Measurements from ENCODE around the gene SLCO1C1.

The SLCO1C1 gene

GRCh38 chr12:20695232-20695631, at the start of gene SLCO1C1:
TSS of gene SLCO1C1 (plus strand) at chr12:20695332. CDS start at chr12:20699577, 4,245 bp downstream.
- H3K27ac ChIP-seq: no peak within 1 kb of the TSS

GRCh38 chr12:20646239-20646827, 48.8 kb upstream of the SLCO1C1 start:
- H3K27ac ChIP-seq: no peak overlapping the region
- no peak for TF ChIP-seq ZFX (IDR thresholded peaks at IDR 0.05; ENCODE audit: borderline replicate concordance)
- peak; percentile 88 for TF ChIP-seq CTCF (IDR thresholded peaks at IDR 0.05)

More at GRCh38 chr12:20695232-20695631, at the start of gene SLCO1C1:
- no peak for TF ChIP-seq CTCF (IDR thresholded peaks at IDR 0.05)
- no peak for TF ChIP-seq ZFX (IDR thresholded peaks at IDR 0.05; ENCODE audit: borderline replicate concordance)

GRCh38 chr12:20653871-20654270, 41.3 kb upstream of the SLCO1C1 start:
- TF ChIP-seq CTCF (IDR thresholded peaks at IDR 0.05) (no peak), ZFX (IDR thresholded peaks at IDR 0.05; ENCODE audit: borderline replicate concordance) (no peak)
- H3K27ac ChIP-seq: no peak overlapping the region

- TF ChIP-seq CTCF (IDR thresholded peaks at IDR 0.05) (no peak), ZFX (IDR thresholded peaks at IDR 0.05; ENCODE audit: borderline replicate concordance) (no peak)
Observed at GRCh38 chr12:20656600-20656999, 38.5 kb upstream of the SLCO1C1 start.

GRCh38 chr12:20657496-20657895, 37.6 kb upstream of the SLCO1C1 start:
- no peak for TF ChIP-seq CTCF (IDR thresholded peaks at IDR 0.05)
- H3K27ac ChIP-seq: no peak overlapping the region

More at GRCh38 chr12:20656600-20656999, 38.5 kb upstream of the SLCO1C1 start:
- H3K27ac ChIP-seq: no peak overlapping the region

- H3K27ac ChIP-seq: no peak overlapping the region
- TF ChIP-seq ZFX (IDR thresholded peaks at IDR 0.05; ENCODE audit: borderline replicate concordance) (no peak), CTCF (IDR thresholded peaks at IDR 0.05) (peak; percentile 39)
Observed at GRCh38 chr12:20681334-20681733, 13.8 kb upstream of the SLCO1C1 start.

GRCh38 chr12:20696181-20696905, 1.2 kb downstream of the SLCO1C1 start:
- TF ChIP-seq ZFX (IDR thresholded peaks at IDR 0.05; ENCODE audit: borderline replicate concordance) (no peak), CTCF (IDR thresholded peaks at IDR 0.05) (no peak)
- no peak overlapping the region for H3K27ac ChIP-seq
